Neural progenitor cell (in vitro differentiated cells): ENCODE results near the gene PCSK6.

Source experiments
- CTCF ChIP-seq: fragments of 200-600 bp; sonication (generic); IDR thresholded peaks from 2 replicates; pipeline ENCODE4 v1.5.1; 2017; ENCODE audit warnings: antibody characterized with exemption, mild to moderate bottlenecking
- EZH2phosphoT487 ChIP-seq: fragments of 200-600 bp; sonication (generic); IDR thresholded peaks from 2 replicates; pipeline ENCODE4 v1.6.1; 2017; ENCODE audit warnings: antibody characterized with exemption

- peak; percentile 46 for TF ChIP-seq CTCF
- TF ChIP-seq EZH2phosphoT487, result no peak
These were observed 232.8 kb downstream of the PCSK6 start for GRCh38 chr15:101256757-101257156.
